GM18870 (cell line): ENCODE results near the gene BCAS3.
"Not testable (repeated sequence)": the region's sequence is repeated elsewhere in the genome, so short reads cannot be mapped to it uniquely, and the experiment has no call there.

Experiments used
- ATAC-seq: cut with Tn5 transposase; IDR thresholded peaks from one replicate; pipeline ENCODE4 v1.9.1; 2021; ENCODE audit warnings: moderate library complexity; ENCODE audit not compliant: unreplicated experiment

The BCAS3 gene

GRCh38 chr17:61427567-61427966 is 749.9 kb downstream of the BCAS3 start:
- ATAC-seq: no peak

- ATAC-seq: no peak
Observed at GRCh38 chr17:61429274-61429673, 751.6 kb downstream of the BCAS3 start.

GRCh38 chr17:61429831-61430230 is 752.2 kb downstream of the BCAS3 start:
- not testable (repeated sequence) for ATAC-seq

- no peak for ATAC-seq
Observed at GRCh38 chr17:61431594-61432311, 754.1 kb downstream of the BCAS3 start.

- ATAC-seq: no peak
Observed at GRCh38 chr17:61436273-61436672, 758.6 kb downstream of the BCAS3 start.

GRCh38 chr17:61436995-61437704 is 759.5 kb downstream of the BCAS3 start:
- no peak for ATAC-seq

GRCh38 chr17:61440697-61441096 is 763.0 kb downstream of the BCAS3 start:
- ATAC-seq: peak; percentile 82

- not testable (repeated sequence) for ATAC-seq
Observed at GRCh38 chr17:61441507-61441906, 763.9 kb downstream of the BCAS3 start.

GRCh38 chr17:61442136-61442775 is 764.6 kb downstream of the BCAS3 start:
- ATAC-seq: no peak
